Lung (tissue), 12 donors: ENCODE results near the gene MED19. TPM values are rescaled to one million over a fixed set of nuclear protein-coding genes. Genes with fewer than 3 reads are reported as not detected.
A peak's percentile ranks its signal among the peaks of the same experiment; 100 is the strongest.

Source experiments
- ATAC-seq: fragments of 200-7000 bp; cut with Tn5 transposase; one replicate; pipeline ENCODE4 v1.9.1; 2020; ENCODE audit warnings: moderate number of reproducible peaks; ENCODE audit not compliant: insufficient read depth, low FRiP score
- DNase-seq, 3 donors: peaks; one replicate each; pipeline ENCODE4 v3.0.0-alpha.2; 2013 to 2017
- H3K27ac ChIP-seq, 2 donors: one replicate each; pipeline ENCODE4 v1.5.1; 2013; ENCODE audit warnings: mild to moderate bottlenecking in 2 of 2, moderate library complexity in 2 of 2, control low read depth in 1 of 2, inconsistent platforms in 1 of 2, low read depth in 1 of 2, low read length in 1 of 2
- H3K27me3 ChIP-seq, 3 donors: one replicate each; pipeline ENCODE4 v1.5.1; 2013; ENCODE audit warnings: low read length in 2 of 3; ENCODE audit not compliant: control insufficient read depth in 3 of 3, insufficient read depth in 3 of 3
- H3K36me3 ChIP-seq, 4 donors: one replicate each; pipeline ENCODE4 v1.5.1; 2013; ENCODE audit warnings: low read length in 4 of 4, mild to moderate bottlenecking in 1 of 4, moderate library complexity in 1 of 4; ENCODE audit not compliant: control insufficient read depth in 4 of 4, insufficient read depth in 4 of 4
- H3K4me1 ChIP-seq, 5 donors: one replicate each; pipeline ENCODE4 v1.5.1; 2013; ENCODE audit warnings: low read length in 5 of 5, mild to moderate bottlenecking in 2 of 5, moderate library complexity in 1 of 5; ENCODE audit not compliant: control insufficient read depth in 5 of 5, insufficient read depth in 5 of 5
- H3K4me3 ChIP-seq: one replicate; pipeline ENCODE4 v1.5.1; 2013; ENCODE audit warnings: mild to moderate bottlenecking, control low read depth, moderate library complexity
- H3K9ac ChIP-seq, 2 donors: one replicate each; pipeline ENCODE4 v1.5.1; 2013; ENCODE audit warnings: low read length in 2 of 2, control low read depth in 1 of 2; ENCODE audit not compliant: insufficient read depth in 1 of 2
- H3K9me3 ChIP-seq, 4 donors: one replicate each; pipeline ENCODE4 v1.5.1; 2013; ENCODE audit warnings: low read length in 3 of 4, mild to moderate bottlenecking in 1 of 4, moderate library complexity in 1 of 4; ENCODE audit not compliant: control insufficient read depth in 4 of 4, insufficient read depth in 3 of 4
- WGBS, 2 donors: extraction: QIAGEN DNeasy Blood & Tissue Kit; methylation state at CpG; one replicate each; pipeline ENCODE4 v1.1.7; 2013; 5-methylcytosine and 5-hydroxymethylcytosine counted together
- polyA plus RNA-seq, 2 donors: library from polyadenylated mRNA; stranded (reverse); fragments of 200-250 nt; gene quantifications; one replicate each; pipeline ENCODE4 v1.2.1, GENCODE V29; 2013
- total RNA-seq, 2 donors: library from RNA; depleted of rRNA in 1 of 2; stranded (reverse); fragments of >200 nt in 1 of 2; gene quantifications; one replicate each; pipeline ENCODE4 v1.2.1, GENCODE V29; 2014 to 2021
- TF ChIP-seq, protein P1 (sequence below): IDR thresholded peaks from 2 replicates; pipeline ENCODE4 v1.5.1; 2012; ENCODE audit warnings: mild to moderate bottlenecking; ENCODE audit errors: control extremely low read depth, extremely low read depth
- donor health status: control.
- donor health status: control.
- donor health status: Bipolar disorder and iron deficiency.
- donor health status: healthy.
- donor health status: DM: yes; HTN: yes; CAD: no.

MED19 gene
- total and polyA plus RNA-seq, 4 donors: 8.7 to 15.1 (median 13.5) TPM

- H3K36me3 ChIP-seq: peaks cover 0 to 2% (median 0%) of the 10 kb centered on the region in 4 donors
- peaks cover 0 to 4% (median 0%) of the 10 kb centered on the region in 5 donors for H3K4me1 ChIP-seq
- H3K9me3 ChIP-seq: no peaks in the 10 kb centered on the region
- ATAC-seq (no peak), DNase-seq (peak; percentile 27 to 59 (median 54))
- no peak within 1 kb of the TSS for H3K4me3 ChIP-seq
- H3K27ac ChIP-seq: no peak within 1 kb of the TSS
- TF ChIP-seq, protein P1, sequence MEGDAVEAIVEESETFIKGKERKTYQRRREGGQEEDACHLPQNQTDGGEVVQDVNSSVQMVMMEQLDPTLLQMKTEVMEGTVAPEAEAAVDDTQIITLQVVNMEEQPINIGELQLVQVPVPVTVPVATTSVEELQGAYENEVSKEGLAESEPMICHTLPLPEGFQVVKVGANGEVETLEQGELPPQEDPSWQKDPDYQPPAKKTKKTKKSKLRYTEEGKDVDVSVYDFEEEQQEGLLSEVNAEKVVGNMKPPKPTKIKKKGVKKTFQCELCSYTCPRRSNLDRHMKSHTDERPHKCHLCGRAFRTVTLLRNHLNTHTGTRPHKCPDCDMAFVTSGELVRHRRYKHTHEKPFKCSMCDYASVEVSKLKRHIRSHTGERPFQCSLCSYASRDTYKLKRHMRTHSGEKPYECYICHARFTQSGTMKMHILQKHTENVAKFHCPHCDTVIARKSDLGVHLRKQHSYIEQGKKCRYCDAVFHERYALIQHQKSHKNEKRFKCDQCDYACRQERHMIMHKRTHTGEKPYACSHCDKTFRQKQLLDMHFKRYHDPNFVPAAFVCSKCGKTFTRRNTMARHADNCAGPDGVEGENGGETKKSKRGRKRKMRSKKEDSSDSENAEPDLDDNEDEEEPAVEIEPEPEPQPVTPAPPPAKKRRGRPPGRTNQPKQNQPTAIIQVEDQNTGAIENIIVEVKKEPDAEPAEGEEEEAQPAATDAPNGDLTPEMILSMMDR: peak; percentile 13
- no peak within 1 kb of the TSS for H3K9ac ChIP-seq
- WGBS, 2 donors: 57 to 74% methylated on average over 10 of the region's 10 CpGs
- H3K27me3 ChIP-seq: no peaks in the 10 kb centered on the region
Measured at GRCh38 chr11:57751676-57752253, 39.8 kb upstream of the MED19 start, which contains the start of gene BTBD18. TSS of gene BTBD18 (minus strand) at chr11:57751819. CDS start at chr11:57751188, 631 bp downstream.

- DNase-seq (no peak), ATAC-seq (no peak)
- H3K27me3 ChIP-seq: no peaks in the 10 kb centered on the region
- TF ChIP-seq, protein P1: no peak
- peaks cover 0 to 4% (median 0%) of the 10 kb centered on the region in 5 donors for H3K4me1 ChIP-seq
- no peak overlapping the region for H3K4me3 ChIP-seq
- H3K9ac ChIP-seq: no peak overlapping the region
- no peak overlapping the region for H3K27ac ChIP-seq
- no peaks in the 10 kb centered on the region for H3K9me3 ChIP-seq
- peaks cover 0 to 2% (median 0%) of the 10 kb centered on the region in 4 donors for H3K36me3 ChIP-seq
Measured at GRCh38 chr11:57751176-57751575, 39.2 kb upstream of the MED19 start.

GRCh38 chr11:57746920-57747319, 34.9 kb upstream of the MED19 start:
- WGBS, 2 donors: 83 to 87% methylated on average over 1 of the region's 1 CpG
- H3K27me3 ChIP-seq: no peaks in the 10 kb centered on the region
- H3K4me1 ChIP-seq: peaks cover 3 to 10% (median 8%) of the 10 kb centered on the region in 5 donors
- H3K9me3 ChIP-seq: no peaks in the 10 kb centered on the region
- TF ChIP-seq, protein P1: no peak
- DNase-seq (no peak), ATAC-seq (no peak)
- H3K9ac ChIP-seq: no peak overlapping the region
- H3K27ac ChIP-seq: no peak overlapping the region
- H3K36me3 ChIP-seq: peaks cover 13 to 29% (median 16%) of the 10 kb centered on the region in 4 donors
- H3K4me3 ChIP-seq: no peak overlapping the region
